Hepatocyte (in vitro differentiated cells): ENCODE results near the gene RNF182. TPM values are rescaled to one million over a fixed set of nuclear protein-coding genes. Genes with fewer than 3 reads are reported as not detected.

Source experiments
- DNase-seq: peaks from one replicate; pipeline ENCODE4 v3.0.0-alpha.2; 2016; ENCODE audit warnings: low spot score
- H2AFZ ChIP-seq: fragments of 200-600 bp; sonication (generic); 2 replicates; pipeline ENCODE4 v1.6.0; 2016; ENCODE audit warnings: antibody characterized with exemption, mild to moderate bottlenecking
- H3K27ac ChIP-seq: fragments of 200-600 bp; sonication (generic); 2 replicates; pipeline ENCODE4 v1.5.1; 2016; ENCODE audit warnings: mild to moderate bottlenecking
- H3K27me3 ChIP-seq: fragments of 200-600 bp; sonication (generic); 2 replicates; pipeline ENCODE4 v1.6.1; 2016
- H3K36me3 ChIP-seq: fragments of 200-600 bp; sonication (generic); replicated peaks from 2 replicates; pipeline ENCODE4 v1.5.1; 2016; ENCODE audit warnings: low read depth; ENCODE audit not compliant: insufficient read depth
- H3K4me1 ChIP-seq: fragments of 200-600 bp; sonication (generic); 2 replicates; pipeline ENCODE4 v1.5.1; 2016; ENCODE audit warnings: mild to moderate bottlenecking, moderate library complexity; ENCODE audit not compliant: insufficient read depth
- H3K4me2 ChIP-seq: fragments of 200-600 bp; sonication (generic); 2 replicates; pipeline ENCODE4 v1.6.0; 2016
- H3K4me3 ChIP-seq: fragments of 200-600 bp; sonication (generic); 2 replicates; pipeline ENCODE4 v1.5.1; 2016; ENCODE audit warnings: mild to moderate bottlenecking
- H3K79me2 ChIP-seq: fragments of 200-600 bp; sonication (generic); 2 replicates; pipeline ENCODE4 v1.6.0; 2017; ENCODE audit warnings: mild to moderate bottlenecking
- H3K9me2 ChIP-seq: fragments of 200-600 bp; sonication (generic); replicated peaks from 2 replicates; pipeline ENCODE4 v1.6.0; 2017; ENCODE audit warnings: mild to moderate bottlenecking; ENCODE audit not compliant: insufficient read depth
- H3K9me3 ChIP-seq: fragments of 200-600 bp; sonication (generic); 2 replicates; pipeline ENCODE4 v1.5.1; 2016; ENCODE audit warnings: low read depth, mild to moderate bottlenecking
- H4K20me1 ChIP-seq: fragments of 200-600 bp; sonication (generic); 2 replicates; pipeline ENCODE4 v1.6.0; 2016; ENCODE audit warnings: mild to moderate bottlenecking; ENCODE audit not compliant: insufficient read depth, poor library complexity, severe bottlenecking
- CTCF ChIP-seq: fragments of 200-600 bp; sonication (generic); IDR thresholded peaks from 2 replicates; pipeline ENCODE4 v1.5.1; 2016; ENCODE audit warnings: antibody characterized with exemption, mild to moderate bottlenecking; ENCODE audit not compliant: poor library complexity
- EZH2 ChIP-seq: fragments of 200-600 bp; sonication (generic); IDR thresholded peaks from 2 replicates; pipeline ENCODE4 v1.6.1; 2016; ENCODE audit warnings: antibody characterized with exemption, mild to moderate bottlenecking, borderline replicate concordance
- EZH2phosphoT487 ChIP-seq: fragments of 200-600 bp; sonication (generic); IDR thresholded peaks from one replicate; pipeline ENCODE4 v1.6.1; 2018; ENCODE audit warnings: antibody characterized with exemption, mild to moderate bottlenecking, low read depth, moderate library complexity; ENCODE audit not compliant: unreplicated experiment, severe bottlenecking
- WGBS: methylation state at CpG from one replicate; pipeline ENCODE4 v1.1.6; 2016; ENCODE audit warnings: low lambda C conversion rate; ENCODE audit errors: missing lambda C conversion rate; 5-methylcytosine and 5-hydroxymethylcytosine counted together
- polyA plus RNA-seq: library from polyadenylated mRNA; unstranded; fragments of >200 nt; fragmentation: Nextera tagmentation; extraction: Ambion mirVana; gene quantifications from 2 replicates; pipeline ENCODE4 v1.2.1, GENCODE V29; 2016
- total RNA-seq: library from RNA; depleted of rRNA; stranded (reverse); fragments of >200 nt; gene quantifications from 2 replicates; pipeline ENCODE4 v1.2.3, GENCODE V29; 2014

The RNF182 gene
- total and polyA plus RNA-seq, 2 experiments from 2014 or later = 2.0 TPM; not detected in 1

- no peaks in the 10 kb centered on the region for H3K27me3 ChIP-seq
- WGBS = 85% methylated on average over 3 of the region's 3 CpGs
- TF ChIP-seq EZH2 = no peak
- TF ChIP-seq EZH2phosphoT487 = no peak
- TF ChIP-seq CTCF = no peak
- H3K79me2 ChIP-seq = no peaks in the 10 kb centered on the region
- H3K9me3 ChIP-seq = no peaks in the 10 kb centered on the region
- no peak overlapping the region for H3K4me2 ChIP-seq
- no peaks in the 10 kb centered on the region for H3K9me2 ChIP-seq
- H3K27ac ChIP-seq = no peak overlapping the region
- DNase-seq = no peak
- no peak overlapping the region for H3K4me3 ChIP-seq
- no peaks in the 10 kb centered on the region for H3K4me1 ChIP-seq
- H4K20me1 ChIP-seq = no peaks in the 10 kb centered on the region
- no peaks in the 10 kb centered on the region for H3K36me3 ChIP-seq
- no peak overlapping the region for H2AFZ ChIP-seq
Observed at GRCh38 chr6:13886949-13887348, 37.8 kb upstream of the RNF182 start.

GRCh38 chr6:13892017-13892645 lies 32.6 kb upstream of the RNF182 start:
- TF ChIP-seq EZH2phosphoT487 (no peak), EZH2 (no peak), CTCF (no peak)

GRCh38 chr6:13902922-13903321 lies 21.8 kb upstream of the RNF182 start:
- H3K27me3 ChIP-seq = peaks cover 10% of the 10 kb centered on the region

More at GRCh38 chr6:13892017-13892645, 32.6 kb upstream of the RNF182 start:
- no peak for DNase-seq
- WGBS = 92% methylated on average over 2 of the region's 2 CpGs
- no peaks in the 10 kb centered on the region for H3K27me3 ChIP-seq
- H3K27ac ChIP-seq = no peak overlapping the region
- H3K4me2 ChIP-seq = no peak overlapping the region
- no peaks in the 10 kb centered on the region for H3K4me1 ChIP-seq
- H3K36me3 ChIP-seq = no peaks in the 10 kb centered on the region
- H3K9me2 ChIP-seq = no peaks in the 10 kb centered on the region
- no peaks in the 10 kb centered on the region for H4K20me1 ChIP-seq
- no peaks in the 10 kb centered on the region for H3K9me3 ChIP-seq
- no peak overlapping the region for H2AFZ ChIP-seq
- no peak overlapping the region for H3K4me3 ChIP-seq
- no peaks in the 10 kb centered on the region for H3K79me2 ChIP-seq

More at GRCh38 chr6:13902922-13903321, 21.8 kb upstream of the RNF182 start:
- H2AFZ ChIP-seq = no peak overlapping the region
- no peak overlapping the region for H3K4me2 ChIP-seq
- no peaks in the 10 kb centered on the region for H3K79me2 ChIP-seq
- no peaks in the 10 kb centered on the region for H4K20me1 ChIP-seq
- no peak overlapping the region for H3K27ac ChIP-seq
- no peaks in the 10 kb centered on the region for H3K4me1 ChIP-seq
- no peak overlapping the region for H3K4me3 ChIP-seq
- no peaks in the 10 kb centered on the region for H3K36me3 ChIP-seq
- no peak for TF ChIP-seq CTCF
- TF ChIP-seq EZH2phosphoT487 = no peak
- TF ChIP-seq EZH2 = no peak
- no peaks in the 10 kb centered on the region for H3K9me2 ChIP-seq
- DNase-seq = no peak
- no peaks in the 10 kb centered on the region for H3K9me3 ChIP-seq
- WGBS = 88% methylated on average over 6 of the region's 6 CpGs
